Measurements from ENCODE around the gene MATN1.

DNA sequence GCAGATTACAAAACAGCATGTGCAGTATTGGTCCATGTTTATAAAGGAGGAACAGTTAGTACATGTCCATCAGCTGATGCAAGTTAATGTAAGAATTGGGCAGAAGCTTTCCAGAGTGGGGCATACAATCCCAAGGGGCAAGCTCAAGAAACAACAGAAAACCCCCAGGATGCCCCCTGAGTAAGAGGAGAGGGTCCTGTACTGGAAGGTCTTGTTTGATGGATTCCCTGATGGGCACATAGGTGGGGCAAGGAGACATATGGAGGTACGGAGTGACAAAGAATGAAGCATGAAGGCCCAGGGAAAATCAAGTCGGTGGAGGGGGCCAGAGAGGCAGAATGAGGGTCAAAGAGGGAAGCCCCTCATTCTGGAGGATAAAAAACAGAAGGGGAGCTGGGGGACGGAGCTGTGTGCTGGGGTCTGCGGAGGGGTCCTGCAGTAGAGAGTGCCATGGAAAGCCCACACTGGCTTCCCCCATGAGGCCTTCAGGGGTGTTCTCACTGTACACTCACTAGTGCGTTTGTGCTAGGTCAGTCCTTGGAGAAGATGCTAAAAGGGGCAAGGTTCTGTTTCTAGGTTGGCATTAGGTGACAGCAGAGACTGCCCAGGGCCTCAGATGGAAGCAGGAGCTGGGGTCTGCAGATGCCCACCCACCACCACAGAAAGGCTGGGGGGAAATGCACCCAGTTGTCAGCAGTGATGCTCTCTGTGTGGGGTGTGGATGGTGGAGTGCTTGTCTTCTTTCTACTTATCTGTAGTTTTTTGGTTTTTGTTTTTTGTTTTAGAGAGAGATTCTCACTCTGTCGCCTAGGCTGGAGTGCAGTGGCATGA lies 12.5 kb upstream of the MATN1 start:
- TF ChIP-seq RCOR1 (IDR thresholded peaks at IDR 0.05; ENCODE audit: low read depth, low read length) (no peak), RAD21 (conservative IDR thresholded peaks at IDR 0.05 in 1 of 2, IDR thresholded peaks at IDR 0.05 in 1 of 2) (no peak), CTCF (IDR thresholded peaks at IDR 0.05) (no peak), POLR2A (IDR thresholded peaks at IDR 0.05; ENCODE audit: low read length) (no peak)
